ENCODE data around the gene ERBB2.

ERBB2 gene

DNA sequence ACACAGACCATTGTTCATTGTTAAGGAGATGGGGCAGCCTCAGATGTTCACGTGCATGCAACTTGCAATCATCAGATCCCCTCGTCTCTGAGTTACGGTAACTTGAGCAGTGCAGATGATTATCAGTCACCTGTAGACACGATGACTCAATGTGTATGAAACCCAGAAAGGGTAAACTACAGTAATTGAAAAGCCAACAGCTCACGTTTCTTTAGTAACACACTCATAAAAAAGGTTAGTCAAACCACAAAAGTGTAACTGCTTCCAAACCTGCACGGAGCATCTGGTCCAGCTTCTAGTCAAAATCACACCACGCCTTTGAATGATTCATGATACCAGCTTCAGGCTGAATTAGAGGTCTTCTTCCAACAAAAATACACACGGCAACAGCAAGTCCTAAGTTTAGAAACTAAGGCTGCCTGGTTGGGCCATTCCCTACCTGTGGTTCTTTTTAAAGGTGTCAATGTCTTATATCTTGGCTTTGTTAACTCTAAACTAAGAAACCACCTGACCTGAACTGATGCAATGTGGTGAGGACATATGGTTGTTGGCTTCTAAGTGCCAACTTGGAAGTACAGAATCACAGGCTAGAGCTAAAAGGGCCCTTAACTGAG lies 70.2 kb downstream of the ERBB2 start:
- DNase-seq, result no peak

DNA sequence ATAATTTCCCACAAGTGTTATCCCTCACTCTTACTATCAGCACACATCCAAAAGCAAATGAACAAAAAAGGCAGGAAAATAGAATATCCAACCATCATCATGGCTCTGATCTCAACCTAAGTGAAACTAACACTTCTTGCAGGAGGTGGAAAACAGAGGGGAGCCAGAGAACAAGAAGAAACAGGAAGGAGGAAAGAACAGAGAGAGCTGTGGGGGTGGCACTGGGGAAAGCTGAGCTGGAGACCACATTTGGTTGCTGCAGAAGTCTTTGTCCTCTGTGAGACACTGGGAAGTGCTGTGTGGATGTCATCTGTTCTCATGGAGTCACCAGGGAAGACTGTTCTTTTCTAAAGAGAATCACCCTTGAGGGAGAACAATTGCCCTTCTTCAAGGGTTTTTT lies 72.6 kb downstream of the ERBB2 start:
- DNase-seq, result no peak

DNA sequence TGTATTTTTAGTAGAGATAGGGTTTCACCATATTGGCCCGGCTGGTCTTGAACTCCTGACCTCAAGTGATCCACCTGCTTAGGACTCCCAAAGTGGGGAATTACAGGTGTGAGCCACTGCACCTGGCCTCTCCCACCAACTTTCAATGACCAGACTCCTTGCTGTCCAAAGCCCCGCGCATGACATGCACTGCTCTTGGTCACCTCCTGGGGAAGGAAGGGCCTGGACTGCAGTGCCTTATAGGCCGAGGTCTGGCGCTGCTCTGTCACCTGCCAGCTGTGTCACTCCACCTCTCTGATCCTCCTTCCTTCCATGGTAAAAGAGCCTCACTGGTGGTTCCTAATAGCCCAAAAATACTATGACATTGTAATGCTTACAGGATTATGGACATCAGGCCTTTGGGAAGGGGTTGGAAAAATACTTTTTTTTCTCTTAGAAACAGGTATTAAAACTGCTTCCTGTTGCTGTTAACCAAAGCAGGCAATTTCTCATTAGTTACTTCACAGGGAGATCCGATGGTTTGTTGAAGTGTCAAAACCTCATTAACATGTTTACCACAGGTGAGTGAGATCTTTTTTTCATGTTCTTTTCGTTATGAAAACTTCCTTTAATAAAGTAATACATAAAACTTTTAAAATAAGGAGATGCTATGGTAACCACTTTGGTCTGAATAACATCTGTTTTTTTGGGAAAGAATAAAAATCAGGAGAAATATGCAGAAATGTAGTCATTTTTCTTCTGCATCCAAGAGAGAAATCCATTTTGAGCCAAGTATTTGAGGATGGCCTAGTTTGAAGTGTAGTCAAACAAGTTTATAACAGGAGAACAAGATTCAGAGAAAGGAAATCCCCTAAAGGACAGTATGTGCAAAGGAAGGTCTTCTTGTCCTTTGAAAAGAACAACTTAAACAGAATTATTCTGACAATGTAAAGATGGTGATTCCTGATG lies 73.4 kb downstream of the ERBB2 start:
- no peak for DNase-seq

DNA sequence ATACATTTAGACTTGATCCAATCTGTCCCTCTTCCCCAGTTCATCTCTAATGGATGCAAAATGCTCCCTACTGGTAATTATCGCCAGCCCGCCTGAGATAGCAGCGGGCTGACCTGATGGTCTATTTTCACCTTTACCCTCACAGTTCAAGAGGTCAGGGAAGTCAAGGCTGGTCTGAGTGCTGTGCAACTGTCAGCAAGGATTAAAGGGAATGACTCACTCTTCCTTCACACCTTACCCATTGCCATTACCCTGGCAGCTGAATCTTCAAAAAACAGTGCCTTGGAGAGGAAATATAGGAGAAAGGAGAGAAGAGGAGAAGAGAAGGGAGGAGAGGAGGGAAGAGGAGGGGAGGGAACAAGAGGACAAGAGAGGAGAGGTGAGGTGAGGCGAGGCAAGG lies 74.2 kb downstream of the ERBB2 start:
- DNase-seq, result no peak

DNA sequence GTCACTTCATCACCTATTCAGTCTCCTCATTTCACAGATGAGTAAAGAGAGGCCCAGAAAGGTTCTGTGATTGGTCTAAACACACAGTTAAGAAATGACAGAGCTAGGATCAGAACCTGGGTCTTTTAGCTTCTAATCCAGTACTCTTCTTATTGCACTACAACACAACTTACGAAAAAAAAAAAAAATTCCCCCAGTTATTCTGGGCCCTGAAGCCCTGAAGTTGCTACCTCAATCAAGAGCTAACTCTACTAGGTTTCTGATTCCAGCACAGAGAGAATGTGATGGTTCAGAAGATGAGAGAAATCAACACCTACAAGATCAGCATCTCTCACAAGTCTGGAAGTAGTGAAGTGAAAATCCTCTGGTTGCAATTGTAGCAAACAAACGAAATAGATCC lies 75.2 kb downstream of the ERBB2 start:
- DNase-seq, result no peak

DNA sequence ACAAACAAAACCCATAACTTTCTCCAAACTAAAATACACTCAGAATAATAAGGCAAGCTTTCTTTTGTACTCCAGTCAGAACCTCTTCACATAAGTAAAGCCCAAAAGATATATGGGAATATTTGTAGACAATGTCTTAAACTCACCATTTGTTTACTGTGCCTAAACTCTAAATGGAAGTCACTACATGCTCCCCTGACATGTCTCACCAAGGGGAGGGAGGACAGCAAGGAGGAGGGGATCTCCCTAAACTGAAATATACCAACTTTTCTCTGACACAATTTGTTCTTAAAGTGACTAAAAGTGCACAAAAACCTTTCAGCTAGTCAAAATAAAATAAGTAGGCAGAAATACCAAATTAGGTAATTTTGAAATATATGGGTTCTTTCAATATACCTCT lies 76.4 kb downstream of the ERBB2 start:
- no peak for DNase-seq

DNA sequence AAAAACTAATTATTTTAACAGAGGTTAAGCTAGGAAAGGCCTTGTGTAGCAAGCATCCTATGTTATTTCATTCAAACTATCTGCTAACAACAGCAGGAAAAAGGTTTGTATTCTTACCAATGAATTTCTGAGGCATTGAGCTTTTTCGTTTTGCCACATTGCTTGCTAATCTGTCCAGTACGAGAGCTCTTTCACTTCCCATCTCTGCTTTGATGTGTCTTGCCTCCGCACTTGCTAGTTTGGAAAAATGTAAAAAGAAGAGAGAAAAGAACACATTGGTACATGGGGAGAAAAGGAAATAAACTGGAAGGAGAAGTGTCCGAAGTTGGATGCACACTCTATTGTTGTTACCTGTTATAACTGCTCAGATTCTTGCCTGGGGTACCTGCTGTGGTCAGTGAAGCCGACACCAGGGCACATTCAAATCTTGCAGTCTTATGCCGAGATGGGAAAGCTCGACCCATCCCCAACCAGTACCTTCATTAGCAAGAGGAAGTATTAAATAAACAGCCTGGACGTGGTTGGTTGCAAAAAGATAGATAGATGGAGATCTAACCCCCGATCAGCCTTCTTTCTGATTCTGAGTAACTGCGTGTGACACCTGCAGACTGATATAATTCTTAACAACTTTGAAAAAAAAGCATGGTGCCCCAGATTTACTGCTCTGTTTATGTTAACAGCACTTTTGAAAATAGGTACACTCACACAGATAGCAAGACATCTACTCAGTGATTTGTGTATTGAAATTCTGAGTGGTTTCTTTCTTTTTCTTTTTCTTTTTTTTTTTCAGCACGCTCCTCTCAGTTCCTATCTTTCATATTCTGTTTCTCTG lies 77.9 kb downstream of the ERBB2 start:
- no peak for DNase-seq
